HepG2 (cell line): ENCODE measurements around the gene PEX11G. TPM values are rescaled to one million over a fixed set of nuclear protein-coding genes. Genes with fewer than 3 reads are reported as not detected.

Experiments
- ETV6 ChIP-seq: sonication (generic); formaldehyde crosslinking; conservative IDR thresholded peaks from 2 replicates; pipeline ENCODE4 v1.4.0; 2020; ENCODE audit warnings: missing genetic modification reagents
- GATAD2A ChIP-seq: IDR thresholded peaks from 2 replicates; pipeline ENCODE4 v1.6.1; 2016
- KAT8 ChIP-seq: IDR thresholded peaks from 2 replicates; pipeline ENCODE4 v1.6.1; 2016; ENCODE audit warnings: missing genetic modification reagents, missing compliant biosample characterization
- MED13 ChIP-seq: sonication (generic); formaldehyde crosslinking; IDR thresholded peaks from 2 replicates; pipeline ENCODE4 v1.5.0; 2020; ENCODE audit warnings: missing genetic modification reagents
- MLLT10 ChIP-seq: sonication (generic); formaldehyde crosslinking; IDR thresholded peaks from 2 replicates; pipeline ENCODE4 v1.4.0; 2020; ENCODE audit warnings: missing genetic modification reagents
- MYNN ChIP-seq: sonication (generic); formaldehyde crosslinking; IDR thresholded peaks from 2 replicates; pipeline ENCODE4 v1.4.0; 2020; ENCODE audit warnings: mild to moderate bottlenecking, low read depth, missing genetic modification reagents
- NFYB ChIP-seq: sonication (generic); formaldehyde crosslinking; IDR thresholded peaks from 2 replicates; pipeline ENCODE4 v1.4.0; 2020; ENCODE audit warnings: missing genetic modification reagents
- POLR2G ChIP-seq: fragments of 200-400 bp; formaldehyde crosslinking; IDR thresholded peaks from 2 replicates; pipeline ENCODE4 v1.6.1; 2018; ENCODE audit warnings: mild to moderate bottlenecking, low read depth, low read length, moderate library complexity
- RAD21 ChIP-seq: fragments of 450-650 bp; formaldehyde crosslinking; IDR thresholded peaks from 2 replicates; pipeline ENCODE4 v1.5.0; 2020; ENCODE audit warnings: mild to moderate bottlenecking
- RBM22 ChIP-seq: fragments of 200-400 bp; formaldehyde crosslinking; optimal IDR thresholded peaks from 2 replicates; pipeline ENCODE3; 2017; ENCODE audit warnings: mild to moderate bottlenecking, low read length, moderate library complexity
- RCOR2 ChIP-seq: IDR thresholded peaks from 2 replicates; pipeline ENCODE4 v1.6.1; 2016; ENCODE audit warnings: missing biosample characterization, missing genetic modification reagents
- RFXANK ChIP-seq: IDR thresholded peaks from 2 replicates; pipeline ENCODE4 v1.6.1; 2016
- SMARCE1 ChIP-seq: fragments of 450-650 bp; IDR thresholded peaks from 2 replicates; pipeline ENCODE4 v1.6.1; 2017; ENCODE audit warnings: borderline replicate concordance
- SOX6 ChIP-seq, 2 experiments: fragments of 450-650 bp in 1 of 2; sonication (generic) in 1 of 2; formaldehyde crosslinking in 1 of 2; IDR thresholded peaks; 2 replicates each; pipeline versions ENCODE4 v1.4.0 to v1.6.1; 2017 to 2020; ENCODE audit warnings: antibody characterized with exemption in 1 of 2, mild to moderate bottlenecking in 1 of 2, missing genetic modification reagents in 1 of 2
- TCF7L2 ChIP-seq: IDR thresholded peaks from 2 replicates; pipeline ENCODE4 v1.6.1; 2011; ENCODE audit warnings: mild to moderate bottlenecking, low read depth, low read length, moderate library complexity
- TFDP1 ChIP-seq: IDR thresholded peaks from 2 replicates; pipeline ENCODE4 v1.6.1; 2016; ENCODE audit warnings: missing compliant biosample characterization, missing genetic modification reagents, borderline replicate concordance
- YY1 ChIP-seq: IDR thresholded peaks from 2 replicates; pipeline ENCODE4 v1.6.1; 2011; ENCODE audit warnings: low read length, low read depth, moderate library complexity, mild to moderate bottlenecking; ENCODE audit not compliant: insufficient read depth, insufficient replicate concordance
- ZFP90 ChIP-seq: sonication (generic); formaldehyde crosslinking; IDR thresholded peaks from 2 replicates; pipeline ENCODE4 v1.8.0; 2022; ENCODE audit warnings: missing genetic modification reagents, mild to moderate bottlenecking, inconsistent platforms, borderline replicate concordance
- ZFYVE20 ChIP-seq: sonication (generic); formaldehyde crosslinking; IDR thresholded peaks from 2 replicates; pipeline ENCODE4 v1.8.0; 2023; ENCODE audit warnings: low read depth, mild to moderate bottlenecking, moderate library complexity, missing genetic modification reagents, borderline replicate concordance
- ZNF143 ChIP-seq: sonication (generic); formaldehyde crosslinking; IDR thresholded peaks from 2 replicates; pipeline ENCODE4 v1.4.0; 2020; ENCODE audit warnings: missing genetic modification reagents
- ZNF232 ChIP-seq: sonication (generic); formaldehyde crosslinking; IDR thresholded peaks from 2 replicates; pipeline ENCODE4 v1.4.0; 2020; ENCODE audit warnings: missing genetic modification reagents, borderline replicate concordance
- ZNF33B ChIP-seq: sonication (generic); formaldehyde crosslinking; IDR thresholded peaks from 2 replicates; pipeline ENCODE4 v1.5.1; 2020; ENCODE audit warnings: mild to moderate bottlenecking, missing genetic modification reagents
- ZNF362 ChIP-seq: sonication (generic); formaldehyde crosslinking; IDR thresholded peaks from 2 replicates; pipeline ENCODE4 v1.4.0; 2020; ENCODE audit warnings: missing genetic modification reagents, mild to moderate bottlenecking, borderline replicate concordance
- ZNF441 ChIP-seq: sonication (generic); formaldehyde crosslinking; IDR thresholded peaks from 2 replicates; pipeline ENCODE4 v1.7.0; 2021; ENCODE audit warnings: missing genetic modification reagents, borderline replicate concordance
- ZNF574 ChIP-seq: sonication (generic); formaldehyde crosslinking; IDR thresholded peaks from 2 replicates; pipeline ENCODE4 v1.4.0; 2020; ENCODE audit warnings: missing genetic modification reagents
- ZNF788 ChIP-seq: sonication (generic); formaldehyde crosslinking; IDR thresholded peaks from 2 replicates; pipeline ENCODE4 v1.5.0; 2020; ENCODE audit warnings: mild to moderate bottlenecking, missing genetic modification reagents, borderline replicate concordance
- ZSCAN20 ChIP-seq: sonication (generic); formaldehyde crosslinking; IDR thresholded peaks from 2 replicates; pipeline ENCODE4 v1.4.0; 2020; ENCODE audit warnings: missing genetic modification reagents, mild to moderate bottlenecking, borderline replicate concordance
- ZSCAN21 ChIP-seq: sonication (generic); formaldehyde crosslinking; IDR thresholded peaks from 2 replicates; pipeline ENCODE4 v1.8.0; 2022; ENCODE audit warnings: mild to moderate bottlenecking, missing genetic modification reagents, moderate library complexity, borderline replicate concordance
- polyA plus RNA-seq, 8 experiments: library from polyadenylated mRNA; depleted of rRNA in 3 of 8; stranded (reverse) in 7 of 8; unstranded in 1 of 8; fragments of >200 nt; fragmentation: Illumina TruSeq in 4 of 8; extraction: Trizol in 4 of 8; gene quantifications; 2 replicates each; pipeline versions ENCODE4 v1.2.1 to v1.2.3, GENCODE V29; 2011 to 2016; ENCODE audit warnings: low read depth in 4 of 8, missing spikeins in 1 of 8, mixed read lengths in 1 of 8; ENCODE audit not compliant: insufficient read depth in 1 of 8
- total RNA-seq, 5 experiments: library from RNA; depleted of rRNA; stranded (reverse); fragments of >200 nt; fragmentation: Illumina TruSeq; extraction: Trizol; gene quantifications; 2 replicates each; pipeline ENCODE4 v1.2.3, GENCODE V29; 2016; ENCODE audit warnings: low read depth in 1 of 5

Gene PEX11G
- total and polyA plus RNA-seq, 2 of the 13 experiments (the other 11 are each of a cell fraction or from before 2014, with no cell fraction given) = not detected

GRCh38 chr19:7534531-7535046, 45.8 kb upstream of the PEX11G start (continued):
- TF ChIP-seq ZNF574 (CRISPR knock-in tag) (peak; percentile 71), ZSCAN21 (CRISPR knock-in tag) (no peak; the same call in 1 of the 2 replicates), RCOR2 (CRISPR knock-in tag) (no peak), MLLT10 (no peak), KAT8 (CRISPR knock-in tag) (peak; percentile 17; the same call in 1 of the 2 replicates), ZNF788 (CRISPR knock-in tag) (no peak), NFYB (CRISPR knock-in tag) (0 out of 2 replicates have a peak, but pooled peaks have one; percentile 11), RBM22 (no peak), ZNF362 (CRISPR knock-in tag) (no peak), ETV6 (CRISPR knock-in tag) (no peak), SOX6 (IDR thresholded peaks at IDR 0.05) (no peak), SOX6 (CRISPR knock-in tag; IDR thresholded peaks at IDR 0.05) (0 out of 2 replicates have a peak, but pooled peaks have one; percentile 13), YY1 (peak; percentile 88), MED13 (no peak), ZNF441 (no peak), ZFYVE20 (CRISPR knock-in tag) (no peak), ZNF232 (0 out of 2 replicates have a peak, but pooled peaks have one; percentile 12), POLR2G (peak; percentile 41; the same call in 1 of the 2 replicates), RFXANK (no peak), TFDP1 (no peak), GATAD2A (CRISPR knock-in tag) (no peak), ZFP90 (CRISPR knock-in tag) (0 out of 2 replicates have a peak, but pooled peaks have one; percentile 55), MYNN (CRISPR knock-in tag) (no peak), ZNF33B (CRISPR knock-in tag) (no peak), SMARCE1 (no peak), ZSCAN20 (CRISPR knock-in tag) (no peak), ZNF143 (CRISPR knock-in tag) (no peak), RAD21 (CRISPR knock-in tag) (no peak), TCF7L2 (no peak)
